ENCODE data around the gene KRTAP3-2.
"Not testable (repeated sequence)": the region's sequence is repeated elsewhere in the genome, so short reads cannot be mapped to it uniquely, and the experiment has no call there.

Gene KRTAP3-2

DNA sequence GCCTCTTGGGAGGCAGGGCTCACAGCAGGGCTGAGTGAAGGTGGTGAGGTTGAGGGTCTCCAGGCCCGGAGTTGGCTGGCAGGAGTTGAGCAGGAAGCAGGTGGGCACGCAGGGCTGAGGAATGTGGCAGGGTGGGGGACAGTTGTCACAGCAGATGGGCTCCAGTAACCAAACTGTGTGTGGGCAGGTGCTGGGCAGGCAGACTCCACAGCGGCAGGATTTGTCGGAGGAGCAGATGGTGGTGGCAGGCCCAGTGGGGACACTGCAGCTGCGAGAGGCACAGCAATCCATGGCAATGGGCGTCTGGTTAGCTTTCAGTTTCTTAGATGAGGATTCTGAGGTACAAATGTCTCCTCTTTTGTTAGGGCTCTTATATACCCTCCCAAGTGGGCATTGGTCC, at the start of gene KRTAP3-2:
KRTAP3-2 (minus strand) TSS at position 344 of the 400 bp plus-strand sequence; CDS start at position 291, 53 bp downstream.
- not testable (repeated sequence) for DNase-seq

GRCh38 chr17:41049110-41049509, 49.4 kb upstream of the KRTAP3-2 start:
- DNase-seq, result peak; percentile 45

DNA sequence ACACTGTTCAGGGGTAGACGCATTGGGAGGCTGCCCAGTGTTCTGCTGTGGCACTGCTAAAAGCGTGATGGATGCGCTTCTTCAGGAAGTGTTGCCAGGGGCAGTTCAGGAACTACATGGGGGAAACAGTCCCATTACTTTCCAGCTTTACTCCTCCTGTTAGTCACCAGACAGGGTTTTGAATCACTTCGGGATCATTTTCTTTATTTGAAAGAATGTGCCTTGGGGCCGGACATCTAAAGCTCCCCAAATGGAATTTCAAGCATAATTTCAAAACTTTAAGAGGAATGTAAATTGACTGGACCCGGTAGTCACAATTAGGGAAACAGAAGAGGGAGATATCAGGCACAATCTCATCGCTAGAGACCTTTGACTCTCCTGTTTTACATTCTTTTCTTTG, 48.7 kb upstream of the KRTAP3-2 start:
- DNase-seq, result peak; percentile 73

GRCh38 chr17:41046735-41047465, 47.2 kb upstream of the KRTAP3-2 start, which contains the start of gene KRTAP2-1:
Gene KRTAP2-1, minus strand, starts transcription at chr17:41047316. Its CDS starts 49 bp downstream, at chr17:41047267.
- not testable (repeated sequence) for DNase-seq

DNA sequence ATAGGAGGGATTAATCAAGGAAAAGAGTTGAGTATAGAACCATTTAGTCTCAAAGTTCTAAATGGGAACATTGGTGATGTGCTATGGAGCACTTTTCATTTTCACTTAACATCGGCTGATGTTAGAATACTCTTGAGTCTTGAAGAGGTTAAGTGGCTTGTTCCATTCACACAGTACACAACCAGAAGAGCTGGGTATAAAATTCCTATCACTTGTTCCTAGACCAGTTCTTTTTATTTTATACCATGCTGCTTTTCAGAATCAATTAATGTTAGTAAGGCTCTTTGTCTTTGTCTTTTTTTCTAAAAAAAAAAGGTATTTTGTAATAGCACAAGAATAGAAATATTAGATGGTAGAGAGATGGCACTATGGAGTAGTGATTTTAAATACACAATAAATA, 43.2 kb upstream of the KRTAP3-2 start:
- DNase-seq, result no peak

- DNase-seq, result not testable (repeated sequence)
Measured at GRCh38 chr17:41040783-41041571, 41.3 kb upstream of the KRTAP3-2 start, which contains the start of gene KRTAP1-1. Gene KRTAP1-1, minus strand, starts transcription at chr17:41041450. Its CDS starts 53 bp downstream, at chr17:41041397.

DNA sequence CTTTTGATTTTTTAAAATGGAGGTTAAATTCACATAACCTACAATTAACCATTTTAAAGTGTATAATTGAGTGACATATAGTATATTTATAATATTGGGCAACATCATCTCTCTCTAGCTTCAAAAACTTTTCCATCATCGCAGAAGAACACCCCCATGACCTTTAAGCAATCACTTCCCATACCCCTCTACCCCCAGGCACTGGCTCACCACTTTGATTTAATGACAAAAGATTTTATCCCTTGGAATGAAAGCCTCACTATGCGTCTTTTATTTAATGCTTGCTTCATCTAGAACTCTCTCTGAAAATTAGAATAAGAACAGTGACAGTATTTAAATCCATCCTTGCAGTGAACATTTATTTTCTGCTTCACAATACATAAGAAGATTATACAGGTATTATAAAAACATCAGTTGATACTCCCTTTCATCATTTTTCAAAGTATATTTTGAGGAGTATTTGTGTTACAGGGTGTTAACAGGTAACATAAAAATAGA, 38.2 kb upstream of the KRTAP3-2 start:
- DNase-seq, result no peak

DNA sequence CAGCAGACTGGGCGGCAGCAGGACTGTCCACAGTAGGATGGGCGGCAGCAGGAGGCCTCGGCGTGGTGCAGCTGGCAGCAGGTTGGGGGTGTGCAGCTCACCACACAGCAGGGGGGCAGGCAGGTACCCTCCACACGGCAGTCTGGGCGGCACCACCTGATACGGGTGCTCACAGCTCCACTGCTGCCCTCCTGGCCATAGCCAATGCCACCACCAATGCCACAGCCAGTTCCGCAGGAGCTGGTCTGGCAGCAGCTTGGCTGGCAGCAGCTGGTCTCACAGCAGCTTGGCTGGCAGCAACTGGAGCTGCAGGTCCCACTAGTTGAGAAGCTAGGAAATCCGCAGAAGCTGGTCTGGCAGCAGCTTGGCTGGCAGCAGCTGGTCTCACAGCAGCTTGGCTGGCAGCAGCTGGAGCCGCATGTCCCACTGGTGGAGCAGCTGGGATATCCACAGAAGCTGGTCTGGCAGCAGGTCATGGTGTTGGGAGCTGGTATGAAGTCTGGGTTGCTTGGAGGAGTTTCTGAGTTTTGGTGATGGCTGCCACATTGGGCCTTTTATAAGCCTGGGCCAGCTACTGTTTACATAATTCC, 34.7 kb upstream of the KRTAP3-2 start, which contains the start of gene KRTAP1-3:
KRTAP1-3 (minus strand) TSS at position 529 of the 590 bp plus-strand sequence; CDS start at position 476, 53 bp downstream.
- DNase-seq, result not testable (repeated sequence)

- DNase-seq, result no peak
Measured at GRCh38 chr17:41029633-41030245, 30.0 kb upstream of the KRTAP3-2 start, which contains the start of gene KRTAP1-4. Gene KRTAP1-4, minus strand, starts transcription at chr17:41030195. Its CDS starts 117 bp downstream, at chr17:41030078.

DNA sequence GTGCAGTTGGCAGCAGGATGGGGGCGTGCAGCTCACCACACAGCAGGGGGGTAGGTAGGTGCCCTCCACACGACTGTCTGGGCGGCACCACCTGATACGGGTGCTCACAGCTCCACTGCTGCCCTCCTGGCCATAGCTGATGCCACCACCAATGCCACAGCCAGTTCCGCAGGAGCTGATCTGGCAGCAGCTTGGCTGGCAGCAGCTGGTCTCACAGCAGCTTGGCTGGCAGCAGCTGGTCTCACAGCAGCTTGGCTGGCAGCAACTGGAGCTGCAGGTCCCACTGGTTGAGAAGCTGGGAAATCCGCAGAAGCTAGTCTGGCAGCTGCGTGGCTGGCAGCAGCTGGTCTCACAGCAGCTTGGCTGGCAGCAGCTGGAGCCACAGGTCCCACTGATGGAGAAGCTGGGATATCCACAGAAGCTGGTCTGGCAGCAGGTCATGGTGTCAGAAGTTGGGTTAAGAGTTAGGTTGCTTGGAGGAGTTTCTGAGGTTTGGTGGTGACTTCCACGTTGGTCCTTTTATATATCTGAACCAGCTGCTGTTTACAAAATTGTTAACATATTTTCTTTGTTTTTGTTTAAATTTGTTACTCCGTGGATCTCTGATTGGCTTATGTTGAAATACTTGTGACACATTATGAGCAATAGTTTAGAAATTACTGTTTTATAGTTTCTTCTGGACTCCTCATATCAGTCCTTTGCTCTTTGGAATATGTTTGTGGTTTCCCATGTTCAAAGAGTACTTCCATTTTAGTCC, 27.2 kb upstream of the KRTAP3-2 start, which contains the start of gene KRTAP1-5:
KRTAP1-5 (minus strand) TSS at position 494 of the 757 bp plus-strand sequence; CDS start at position 441, 53 bp downstream.
- peak; percentile 85 for DNase-seq

GRCh38 chr17:41024697-41025096, 25.0 kb upstream of the KRTAP3-2 start:
- peak; percentile 81 for DNase-seq

- no peak for DNase-seq
Measured at GRCh38 chr17:41020336-41020735, 20.6 kb upstream of the KRTAP3-2 start.

- DNase-seq, result no peak
Measured at GRCh38 chr17:41019415-41019814, 19.7 kb upstream of the KRTAP3-2 start.

DNA sequence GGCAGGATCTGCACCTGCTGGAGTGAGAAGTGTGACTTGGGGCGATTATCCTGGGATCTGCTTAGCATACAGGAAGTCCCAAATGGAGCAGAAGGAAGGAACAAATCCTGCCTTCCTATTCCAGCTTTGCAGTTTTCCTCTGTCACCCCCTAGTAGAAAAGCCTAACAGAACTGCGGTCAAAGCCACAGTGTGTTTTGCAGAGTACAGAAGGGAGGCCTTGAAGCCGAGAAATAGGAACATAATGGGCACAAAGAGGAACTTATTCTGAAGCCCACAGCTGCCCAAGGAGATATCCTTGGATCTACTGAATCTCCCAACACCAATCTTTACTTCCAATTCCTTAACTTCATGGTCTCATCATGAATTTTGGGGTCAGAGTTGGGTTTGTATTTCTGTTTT, 18.8 kb upstream of the KRTAP3-2 start:
- no peak for DNase-seq

GRCh38 chr17:41016578-41017215, 17.0 kb upstream of the KRTAP3-2 start:
- DNase-seq, result no peak

DNA sequence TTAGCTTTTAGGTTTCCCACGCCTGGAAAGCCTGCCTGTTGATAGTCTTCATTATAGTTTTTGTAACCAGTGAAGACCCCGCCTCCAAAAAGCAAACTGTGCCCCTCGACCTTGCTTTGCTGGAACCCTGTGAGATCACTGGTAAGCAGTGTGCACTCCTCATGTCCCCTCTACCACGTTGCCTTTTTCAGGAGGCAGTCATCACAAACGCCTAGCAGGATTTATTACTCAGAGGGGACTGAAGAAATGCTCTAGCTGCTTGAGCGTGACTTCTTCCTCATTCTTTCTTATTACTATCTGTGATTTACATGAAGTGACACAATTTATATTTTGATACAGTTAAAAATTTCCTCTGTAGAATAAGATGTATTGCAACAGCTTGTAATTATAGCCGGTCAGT, 15.7 kb upstream of the KRTAP3-2 start:
- peak; percentile 37 for DNase-seq

GRCh38 chr17:41013606-41014005, 13.9 kb upstream of the KRTAP3-2 start:
- peak; percentile 82 for DNase-seq

GRCh38 chr17:41013181-41013580, 13.5 kb upstream of the KRTAP3-2 start:
- DNase-seq, result no peak

- DNase-seq, result no peak
Measured at GRCh38 chr17:41012326-41013120, 12.8 kb upstream of the KRTAP3-2 start.

DNA sequence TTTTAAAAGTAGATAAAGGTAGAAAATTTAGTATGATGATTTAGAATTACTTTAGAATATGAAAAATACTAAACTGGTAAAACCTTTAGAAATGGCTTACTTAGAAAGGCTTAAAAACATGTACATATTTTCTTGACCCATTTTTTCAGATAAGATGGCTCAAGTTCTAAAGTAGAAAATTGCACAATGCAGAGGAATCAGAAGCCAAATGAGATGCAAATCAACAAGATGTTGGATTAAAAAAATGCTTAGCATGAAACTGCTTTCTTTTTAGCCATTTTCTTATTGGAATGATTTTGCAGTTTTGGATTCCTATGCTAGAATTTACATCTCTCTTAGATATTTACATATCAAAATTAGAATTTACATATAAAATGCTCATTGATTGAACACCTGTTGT, 10.7 kb upstream of the KRTAP3-2 start:
- DNase-seq, result no peak

Measured in fibroblast of skin of right quadriceps (primary cell).